Glutamatergic neuron (in vitro differentiated cells): ENCODE data around the gene ETV5. TPM values are rescaled to one million over a fixed set of nuclear protein-coding genes. Genes with fewer than 3 reads are reported as not detected.

ENCODE experiments used
- DNase-seq: peaks from one replicate; pipeline ENCODE4 v3.0.0; 2022
- H3K27ac Mint-ChIP-seq: one replicate; pipeline ENCODE4 v1.8.0; 2020; ENCODE audit warnings: mild to moderate bottlenecking, mixed read lengths, inconsistent platforms; ENCODE audit not compliant: unreplicated experiment
- H3K27me3 Mint-ChIP-seq: one replicate; pipeline ENCODE4 v1.8.0; 2020; ENCODE audit warnings: mild to moderate bottlenecking, moderate library complexity, mixed read lengths, inconsistent platforms; ENCODE audit not compliant: unreplicated experiment
- H3K36me3 Mint-ChIP-seq: one replicate; pipeline ENCODE4 v1.8.0; 2020; ENCODE audit warnings: mild to moderate bottlenecking, mixed read lengths, inconsistent platforms; ENCODE audit not compliant: unreplicated experiment
- H3K4me1 Mint-ChIP-seq: one replicate; pipeline ENCODE4 v1.8.0; 2020; ENCODE audit warnings: mild to moderate bottlenecking, low read depth, mixed read lengths, inconsistent platforms; ENCODE audit not compliant: unreplicated experiment
- H3K4me3 Mint-ChIP-seq: one replicate; pipeline ENCODE4 v1.8.0; 2020; ENCODE audit warnings: mild to moderate bottlenecking, mixed read lengths, inconsistent platforms; ENCODE audit not compliant: unreplicated experiment
- H3K9me3 Mint-ChIP-seq: one replicate; pipeline ENCODE4 v1.8.0; 2020; ENCODE audit warnings: mild to moderate bottlenecking, moderate library complexity, mixed read lengths, inconsistent platforms; ENCODE audit not compliant: unreplicated experiment
- total RNA-seq: library from RNA; stranded (reverse); fragmentation: NEBNext Ultra II Directional; extraction: Animal tissue kit (Norgen Biotek cat#: 25700); gene quantifications from one replicate; pipeline ENCODE4 v1.2.1, GENCODE V29; 2021; ENCODE audit not compliant: unreplicated experiment
- TF ChIP-seq, protein P1 (sequence below): fragments of 200-600 bp; sonication (generic); IDR thresholded peaks from one replicate; pipeline ENCODE4 v1.5.0; 2021; ENCODE audit not compliant: partially characterized antibody, unreplicated experiment

ETV5 gene
- total RNA-seq, 1 donor from 2014 or later: 16.9 TPM

- Mint-ChIP-seq H3K27ac (no peak overlapping the region), H3K4me3 (no peak overlapping the region), H3K27me3 (no peaks in the 10 kb centered on the region), H3K36me3 (peaks cover 13% of the 10 kb centered on the region), H3K4me1 (peaks cover 2% of the 10 kb centered on the region), H3K9me3 (no peaks in the 10 kb centered on the region)
- DNase-seq: no peak
- TF ChIP-seq, protein P1, sequence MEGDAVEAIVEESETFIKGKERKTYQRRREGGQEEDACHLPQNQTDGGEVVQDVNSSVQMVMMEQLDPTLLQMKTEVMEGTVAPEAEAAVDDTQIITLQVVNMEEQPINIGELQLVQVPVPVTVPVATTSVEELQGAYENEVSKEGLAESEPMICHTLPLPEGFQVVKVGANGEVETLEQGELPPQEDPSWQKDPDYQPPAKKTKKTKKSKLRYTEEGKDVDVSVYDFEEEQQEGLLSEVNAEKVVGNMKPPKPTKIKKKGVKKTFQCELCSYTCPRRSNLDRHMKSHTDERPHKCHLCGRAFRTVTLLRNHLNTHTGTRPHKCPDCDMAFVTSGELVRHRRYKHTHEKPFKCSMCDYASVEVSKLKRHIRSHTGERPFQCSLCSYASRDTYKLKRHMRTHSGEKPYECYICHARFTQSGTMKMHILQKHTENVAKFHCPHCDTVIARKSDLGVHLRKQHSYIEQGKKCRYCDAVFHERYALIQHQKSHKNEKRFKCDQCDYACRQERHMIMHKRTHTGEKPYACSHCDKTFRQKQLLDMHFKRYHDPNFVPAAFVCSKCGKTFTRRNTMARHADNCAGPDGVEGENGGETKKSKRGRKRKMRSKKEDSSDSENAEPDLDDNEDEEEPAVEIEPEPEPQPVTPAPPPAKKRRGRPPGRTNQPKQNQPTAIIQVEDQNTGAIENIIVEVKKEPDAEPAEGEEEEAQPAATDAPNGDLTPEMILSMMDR: no peak
These were observed 42.4 kb upstream of the ETV5 start for GRCh38 chr3:186151077-186151971.

GRCh38 chr3:186150041-186150830, 41.3 kb upstream of the ETV5 start:
- TF ChIP-seq, protein P1: no peak
- H3K4me3 Mint-ChIP-seq: no peak overlapping the region
- peaks cover 13% of the 10 kb centered on the region for H3K36me3 Mint-ChIP-seq
- H3K27ac Mint-ChIP-seq: no peak overlapping the region
- H3K27me3 Mint-ChIP-seq: no peaks in the 10 kb centered on the region
- H3K4me1 Mint-ChIP-seq: no peaks in the 10 kb centered on the region
- no peaks in the 10 kb centered on the region for H3K9me3 Mint-ChIP-seq
- DNase-seq: no peak

DNA sequence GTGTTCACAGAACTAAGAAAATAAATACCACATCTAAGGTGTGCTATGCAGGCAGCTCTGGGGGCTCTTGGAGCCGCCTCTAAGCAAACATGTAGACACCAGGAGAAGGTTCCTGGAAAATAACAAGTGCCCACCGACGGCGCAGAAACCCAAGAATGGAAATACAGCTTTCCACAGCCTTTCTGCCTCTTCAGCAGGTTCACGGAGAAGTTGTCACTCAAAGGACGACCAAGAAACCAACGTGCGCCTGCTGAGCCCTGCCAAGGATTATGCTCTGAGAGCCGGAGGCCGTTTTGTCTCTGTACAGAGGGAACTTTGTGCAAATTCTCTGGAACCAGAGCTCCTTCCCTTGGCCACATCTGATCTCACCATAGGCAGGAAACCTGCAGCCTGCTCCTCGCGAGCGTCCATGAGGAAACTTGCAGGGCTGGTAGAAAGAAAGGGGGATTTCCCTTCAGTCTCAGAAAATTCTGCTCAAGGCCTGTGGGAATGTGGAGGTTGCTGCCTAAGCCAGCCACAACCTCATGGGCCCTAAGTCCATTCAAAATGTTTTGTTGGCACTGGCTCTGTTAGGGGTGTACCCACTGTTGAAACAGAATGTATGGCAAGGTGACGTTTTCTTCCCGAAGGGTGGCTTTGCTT, 40.6 kb upstream of the ETV5 start:
- TF ChIP-seq, protein P1: no peak
- H3K27ac Mint-ChIP-seq: no peak overlapping the region
- H3K27me3 Mint-ChIP-seq: no peaks in the 10 kb centered on the region
- H3K9me3 Mint-ChIP-seq: no peaks in the 10 kb centered on the region
- no peaks in the 10 kb centered on the region for H3K4me1 Mint-ChIP-seq
- H3K36me3 Mint-ChIP-seq: peaks cover 13% of the 10 kb centered on the region
- H3K4me3 Mint-ChIP-seq: no peak overlapping the region
- DNase-seq: no peak

DNA sequence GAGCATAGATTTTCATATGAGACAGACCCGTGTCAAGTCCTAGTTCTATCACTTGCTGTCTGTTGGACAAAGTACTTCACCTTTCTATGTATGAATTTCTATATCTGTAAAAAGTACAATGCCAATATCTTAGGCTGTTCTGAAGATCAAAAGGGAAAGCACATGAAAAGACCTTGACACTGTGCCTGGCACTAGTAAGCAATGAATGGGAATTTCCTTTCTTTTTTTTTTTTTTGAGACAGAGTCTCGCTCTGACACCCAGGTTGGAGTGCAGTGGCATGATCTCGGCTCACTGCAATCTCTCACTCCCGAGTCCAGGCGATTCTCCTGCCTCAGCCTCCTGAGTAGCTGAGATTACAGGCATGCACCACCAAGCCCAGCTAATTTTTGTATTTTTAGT, 35.4 kb upstream of the ETV5 start:
- Mint-ChIP-seq H3K27me3 (no peaks in the 10 kb centered on the region), H3K27ac (no peak overlapping the region), H3K4me1 (peaks cover 18% of the 10 kb centered on the region), H3K9me3 (no peaks in the 10 kb centered on the region), H3K36me3 (no peaks in the 10 kb centered on the region), H3K4me3 (no peak overlapping the region)
- DNase-seq: no peak
- TF ChIP-seq, protein P1: no peak
